HG03060 (cell line): ENCODE results near the gene IFT88.

Source experiments
- ATAC-seq: cut with Tn5 transposase; IDR thresholded peaks from one replicate; pipeline ENCODE4 v1.9.1; 2021; ENCODE audit warnings: low read depth, moderate number of reproducible peaks; ENCODE audit not compliant: unreplicated experiment

IFT88 gene

GRCh38 chr13:20684041-20684440 is 117.1 kb downstream of the IFT88 start:
- no peak for ATAC-seq

GRCh38 chr13:20684546-20684945 is 117.6 kb downstream of the IFT88 start:
- no peak for ATAC-seq

GRCh38 chr13:20685092-20685491 is 118.1 kb downstream of the IFT88 start:
- no peak for ATAC-seq

- ATAC-seq, result no peak
These were observed 119.2 kb downstream of the IFT88 start for GRCh38 chr13:20686167-20686566.

- no peak for ATAC-seq
These were observed 120.1 kb downstream of the IFT88 start for GRCh38 chr13:20686863-20687579.

- no peak for ATAC-seq
These were observed 122.3 kb downstream of the IFT88 start for GRCh38 chr13:20689291-20689690.

GRCh38 chr13:20691616-20692015 is 124.7 kb downstream of the IFT88 start:
- no peak for ATAC-seq

- ATAC-seq, result no peak
These were observed 129.1 kb downstream of the IFT88 start for GRCh38 chr13:20696073-20696472.

GRCh38 chr13:20699715-20700114 is 132.8 kb downstream of the IFT88 start:
- ATAC-seq, result no peak

GRCh38 chr13:20700288-20700687 is 133.3 kb downstream of the IFT88 start:
- no peak for ATAC-seq

GRCh38 chr13:20701461-20701860 is 134.5 kb downstream of the IFT88 start:
- ATAC-seq, result no peak

- no peak for ATAC-seq
These were observed 135.6 kb downstream of the IFT88 start for GRCh38 chr13:20702530-20702914.

- no peak for ATAC-seq
These were observed 136.2 kb downstream of the IFT88 start, which contains the start of gene IL17D for GRCh38 chr13:20702915-20703779. Gene IL17D, plus strand, starts transcription at chr13:20703699. Its CDS starts 303 bp downstream, at chr13:20704002.

- peak; percentile 52 for ATAC-seq
These were observed 137.0 kb downstream of the IFT88 start for GRCh38 chr13:20703780-20704458.

GRCh38 chr13:20704459-20705069 is 137.6 kb downstream of the IFT88 start:
- ATAC-seq, result no peak

GRCh38 chr13:20706661-20707060 is 139.7 kb downstream of the IFT88 start:
- ATAC-seq, result no peak

- ATAC-seq, result no peak
These were observed 141.3 kb downstream of the IFT88 start for GRCh38 chr13:20708216-20708615.

GRCh38 chr13:20709369-20709768 is 142.4 kb downstream of the IFT88 start:
- ATAC-seq, result no peak

GRCh38 chr13:20709782-20710181 is 142.8 kb downstream of the IFT88 start:
- no peak for ATAC-seq

- no peak for ATAC-seq
These were observed 144.5 kb downstream of the IFT88 start for GRCh38 chr13:20711301-20712044.
